Sigmoid colon (tissue), 7 donors: ENCODE measurements around the gene PIGN. TPM values are rescaled to one million over a fixed set of nuclear protein-coding genes. Genes with fewer than 3 reads are reported as not detected.

Source experiments
- DNase-seq: peaks from one replicate; pipeline ENCODE4 v3.0.0-alpha.2; 2019
- H3K27ac ChIP-seq, 4 donors: fragments of 200-600 bp; sonication (generic); one replicate each; pipeline ENCODE4 v1.5.1; 2016 to 2019; ENCODE audit warnings: mild to moderate bottlenecking in 1 of 4
- H3K27me3 ChIP-seq, 3 donors: fragments of 200-600 bp; sonication (generic); one replicate each; pipeline ENCODE4 v1.5.1; 2019; ENCODE audit warnings: mild to moderate bottlenecking in 1 of 3
- H3K36me3 ChIP-seq, 4 donors: fragments of 200-600 bp; sonication (generic); one replicate each; pipeline ENCODE4 v1.5.1; 2016 to 2019
- H3K4me1 ChIP-seq, 4 donors: fragments of 200-600 bp; sonication (generic); one replicate each; pipeline ENCODE4 v1.5.1; 2017 to 2019
- H3K4me3 ChIP-seq, 4 donors: fragments of 200-600 bp; sonication (generic); one replicate each; pipeline ENCODE4 v1.5.1; 2017 to 2019; ENCODE audit warnings: mild to moderate bottlenecking in 2 of 4, moderate library complexity in 1 of 4
- H3K9me3 ChIP-seq, 4 donors: fragments of 200-600 bp in 3 of 4; sonication (generic) in 3 of 4; one replicate each; pipeline versions ENCODE4 v1.5.1 to v1.6.1; 2013 to 2019
- CTCF ChIP-seq, 4 experiments: fragments of 450-650 bp in 3 of 4; fragments of 200-600 bp in 1 of 4; IDR thresholded peaks; one replicate each; pipeline ENCODE4 v1.5.1; 2016 to 2019; ENCODE audit warnings: antibody characterized with exemption in 4 of 4, mild to moderate bottlenecking in 3 of 4, moderate library complexity in 2 of 4
- EP300 ChIP-seq, 4 donors: sonication (generic); formaldehyde crosslinking; IDR thresholded peaks; one replicate each; pipeline ENCODE4 v1.6.1; 2017; ENCODE audit warnings: antibody characterized with exemption in 4 of 4
- POLR2A ChIP-seq, 2 donors: fragments of 450-650 bp; IDR thresholded peaks; one replicate each; pipeline ENCODE4 v1.6.1; 2016; ENCODE audit warnings: antibody characterized with exemption in 2 of 2, mild to moderate bottlenecking in 2 of 2, moderate library complexity in 2 of 2
- POLR2AphosphoS5 ChIP-seq, 4 donors: sonication (generic); formaldehyde crosslinking; IDR thresholded peaks; one replicate each; pipeline ENCODE4 v1.6.1; 2017; ENCODE audit warnings: antibody characterized with exemption in 4 of 4
- WGBS, 2 donors: extraction: QIAGEN DNeasy Blood & Tissue Kit; methylation state at CpG; one replicate each; pipeline ENCODE4 v1.1.7; 2013; 5-methylcytosine and 5-hydroxymethylcytosine counted together
- intact Hi-C: fragments of 100-400 bp; cut with DNase I; formaldehyde crosslinking; loops from one replicate; pipeline ENCODE4 v1.15.1; 2023
- polyA plus RNA-seq, 3 donors: library from polyadenylated mRNA; stranded (reverse); fragments of 200-250 nt; gene quantifications; one replicate each; pipeline ENCODE4 v1.2.3, GENCODE V29; 2013
- total RNA-seq, 4 donors: library from RNA; depleted of rRNA; stranded (reverse); fragments of >200 nt; gene quantifications; one replicate each; pipeline ENCODE4 v1.1.0, GENCODE V29; 2016
- donor health status: healthy with polysubstance abuse.
- donor health status: Bipolar disorder and iron deficiency.
- donor health status: healthy.

The PIGN gene
- total RNA-seq (10 to 100 TPM; 18.4 to 23.2 (median 19.8) TPM), polyA plus RNA-seq (1 to 10 TPM; 3.0 to 9.0 (median 3.5) TPM)

- Histone ChIP-seq H3K36me3 (no peaks in the 10 kb centered on the region), H3K9me3 (no peaks in the 10 kb centered on the region), H3K4me3 (peak within 1 kb of the TSS; percentile 85 to 97 (median 91)), H3K27ac (peak within 1 kb of the TSS; percentile 79 to 90 (median 85)), H3K4me1 (peaks cover 0 to 41% (median 30%) of the 10 kb centered on the region in 4 donors), H3K27me3 (no peaks in the 10 kb centered on the region)
- peak; percentile 77 to 88 for TF ChIP-seq POLR2A (IDR thresholded peaks at IDR 0.05)
- no peak for TF ChIP-seq CTCF (IDR thresholded peaks at IDR 0.05)
- peak; percentile 79 to 96 (median 92) for TF ChIP-seq POLR2AphosphoS5 (IDR thresholded peaks at IDR 0.05)
- TF ChIP-seq EP300 (IDR thresholded peaks at IDR 0.05): no peak
- WGBS, 2 donors: 0% methylated on average over 55 of the region's 55 CpGs
- DNase-seq: peak; percentile 98
- intact Hi-C loops: loop anchor here (1.0 to 10.0 kb wide), 5 partner anchors 62 to 798 kb away; partner anchors contain the start of genes PHLPP1 and ZCCHC2
These were observed at the start of gene PIGN, which contains the start of gene RELCH for GRCh38 chr18:62186774-62187542. TSS of gene PIGN (minus strand) at chr18:62187056. CDS start at chr18:62161353, 25,703 bp downstream. TSS of gene RELCH (plus strand) at chr18:62187255. CDS start at chr18:62187506, 251 bp downstream.

GRCh38 chr18:62236252-62236651 lies 49.4 kb upstream of the PIGN start:
- H3K9me3 ChIP-seq: no peaks in the 10 kb centered on the region
- H3K4me1 ChIP-seq: no peaks in the 10 kb centered on the region
- intact Hi-C loops: no loop called here
- H3K27ac ChIP-seq: no peak overlapping the region
- no peak overlapping the region for H3K4me3 ChIP-seq
- 95 to 96% methylated on average over 1 of the region's 1 CpG for WGBS, 2 donors
- H3K36me3 ChIP-seq: peaks cover 0 to 31% (median 6%) of the 10 kb centered on the region in 4 donors
- no peak for DNase-seq
- no peak for TF ChIP-seq EP300 (IDR thresholded peaks at IDR 0.05)
- H3K27me3 ChIP-seq: no peaks in the 10 kb centered on the region

- TF ChIP-seq POLR2A (IDR thresholded peaks at IDR 0.05): no peak
- H3K27ac ChIP-seq: no peak overlapping the region
- no peaks in the 10 kb centered on the region for H3K4me1 ChIP-seq
- intact Hi-C loops: no loop called here
- peaks cover 0 to 80% (median 19%) of the 10 kb centered on the region in 4 donors for H3K36me3 ChIP-seq
- DNase-seq: no peak
- 83 to 91% methylated on average over 3 of the region's 3 CpGs for WGBS, 2 donors
- no peaks in the 10 kb centered on the region for H3K9me3 ChIP-seq
- H3K27me3 ChIP-seq: no peaks in the 10 kb centered on the region
- H3K4me3 ChIP-seq: no peak overlapping the region
These were observed 39.2 kb upstream of the PIGN start for GRCh38 chr18:62226047-62226446.

GRCh38 chr18:62224229-62224628 lies 37.4 kb upstream of the PIGN start:
- TF ChIP-seq CTCF (IDR thresholded peaks at IDR 0.05): no peak
- TF ChIP-seq EP300 (IDR thresholded peaks at IDR 0.05): no peak
- no peak for TF ChIP-seq POLR2A (IDR thresholded peaks at IDR 0.05)
- TF ChIP-seq POLR2AphosphoS5 (IDR thresholded peaks at IDR 0.05): no peak
- DNase-seq: no peak
- no peaks in the 10 kb centered on the region for H3K4me1 ChIP-seq
- intact Hi-C loops: no loop called here
- no peaks in the 10 kb centered on the region for H3K9me3 ChIP-seq
- H3K27ac ChIP-seq: no peak overlapping the region
- H3K36me3 ChIP-seq: peaks cover 0 to 63% (median 19%) of the 10 kb centered on the region in 4 donors
- no peak overlapping the region for H3K4me3 ChIP-seq
- 96 to 98% methylated on average over 2 of the region's 2 CpGs for WGBS, 2 donors
- no peaks in the 10 kb centered on the region for H3K27me3 ChIP-seq

GRCh38 chr18:62214790-62215189 lies 27.9 kb upstream of the PIGN start:
- Histone ChIP-seq H3K27me3 (no peaks in the 10 kb centered on the region), H3K27ac (no peak overlapping the region), H3K36me3 (peaks cover 0 to 25% (median 5%) of the 10 kb centered on the region in 4 donors), H3K4me3 (no peak overlapping the region), H3K9me3 (no peaks in the 10 kb centered on the region), H3K4me1 (no peaks in the 10 kb centered on the region)
- no peak for DNase-seq
- WGBS, 2 donors: 16 to 80% methylated on average over 1 of the region's 1 CpG
- TF ChIP-seq CTCF (IDR thresholded peaks at IDR 0.05): no peak
- no peak for TF ChIP-seq EP300 (IDR thresholded peaks at IDR 0.05)
- no peak for TF ChIP-seq POLR2A (IDR thresholded peaks at IDR 0.05)
- TF ChIP-seq POLR2AphosphoS5 (IDR thresholded peaks at IDR 0.05): no peak
- intact Hi-C loops: no loop called here
